GM13976 (cell line): Measurements from ENCODE around the gene CCDC106.

Source experiments
- DNase-seq: peaks from one replicate; pipeline ENCODE4 v3.0.0; 2012; ENCODE audit warnings: low spot score
- in situ Hi-C: fragments of 300-500 bp; cut with MboI; formaldehyde crosslinking; loops from one replicate; pipeline ENCODE4 v1.12.0; 2022; ENCODE audit warnings: low sequenced_read_pairs, mixed read lengths, inconsistent platforms; ENCODE audit not compliant: unreplicated experiment
- TF ChIP-seq, protein P1 (sequence below): IDR thresholded peaks from 2 replicates; pipeline ENCODE4 v1.5.1; 2012; ENCODE audit warnings: borderline replicate concordance, mild to moderate bottlenecking; ENCODE audit not compliant: insufficient read depth; ENCODE audit errors: extremely low read depth, missing control alignments, control extremely low read depth

The CCDC106 gene

GRCh38 chr19:55614711-55615542, 33.1 kb upstream of the CCDC106 start:
- in situ Hi-C loops, result no loop called here
- no peak for DNase-seq
- TF ChIP-seq, protein P1, sequence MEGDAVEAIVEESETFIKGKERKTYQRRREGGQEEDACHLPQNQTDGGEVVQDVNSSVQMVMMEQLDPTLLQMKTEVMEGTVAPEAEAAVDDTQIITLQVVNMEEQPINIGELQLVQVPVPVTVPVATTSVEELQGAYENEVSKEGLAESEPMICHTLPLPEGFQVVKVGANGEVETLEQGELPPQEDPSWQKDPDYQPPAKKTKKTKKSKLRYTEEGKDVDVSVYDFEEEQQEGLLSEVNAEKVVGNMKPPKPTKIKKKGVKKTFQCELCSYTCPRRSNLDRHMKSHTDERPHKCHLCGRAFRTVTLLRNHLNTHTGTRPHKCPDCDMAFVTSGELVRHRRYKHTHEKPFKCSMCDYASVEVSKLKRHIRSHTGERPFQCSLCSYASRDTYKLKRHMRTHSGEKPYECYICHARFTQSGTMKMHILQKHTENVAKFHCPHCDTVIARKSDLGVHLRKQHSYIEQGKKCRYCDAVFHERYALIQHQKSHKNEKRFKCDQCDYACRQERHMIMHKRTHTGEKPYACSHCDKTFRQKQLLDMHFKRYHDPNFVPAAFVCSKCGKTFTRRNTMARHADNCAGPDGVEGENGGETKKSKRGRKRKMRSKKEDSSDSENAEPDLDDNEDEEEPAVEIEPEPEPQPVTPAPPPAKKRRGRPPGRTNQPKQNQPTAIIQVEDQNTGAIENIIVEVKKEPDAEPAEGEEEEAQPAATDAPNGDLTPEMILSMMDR, result no peak

DNA sequence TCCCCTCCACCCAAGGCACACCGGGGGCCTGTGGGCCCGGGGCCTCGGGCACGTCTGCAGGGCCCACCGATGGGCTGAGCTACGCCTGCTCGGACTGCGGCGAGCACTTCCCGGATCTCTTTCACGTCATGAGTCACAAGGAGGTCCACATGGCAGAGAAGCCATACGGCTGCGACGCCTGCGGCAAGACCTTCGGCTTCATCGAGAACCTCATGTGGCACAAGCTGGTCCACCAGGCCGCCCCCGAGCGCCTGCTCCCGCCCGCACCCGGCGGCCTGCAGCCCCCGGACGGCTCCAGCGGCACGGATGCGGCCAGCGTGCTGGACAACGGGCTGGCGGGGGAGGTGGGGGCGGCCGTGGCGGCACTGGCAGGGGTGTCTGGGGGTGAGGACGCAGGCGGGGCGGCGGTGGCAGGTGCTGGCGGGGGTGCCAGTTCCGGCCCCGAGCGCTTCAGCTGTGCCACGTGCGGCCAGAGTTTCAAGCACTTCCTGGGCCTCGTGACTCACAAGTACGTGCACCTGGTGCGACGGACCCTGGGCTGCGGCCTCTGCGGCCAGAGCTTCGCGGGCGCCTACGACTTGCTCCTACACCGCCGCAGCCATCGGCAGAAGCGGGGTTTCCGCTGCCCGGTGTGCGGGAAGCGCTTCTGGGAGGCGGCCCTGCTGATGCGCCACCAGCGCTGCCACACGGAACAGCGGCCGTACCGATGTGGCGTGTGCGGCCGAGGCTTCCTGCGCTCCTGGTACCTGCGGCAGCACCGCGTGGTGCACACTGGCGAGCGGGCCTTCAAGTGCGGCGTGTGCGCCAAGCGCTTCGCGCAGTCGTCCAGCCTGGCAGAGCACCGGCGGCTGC, 32.2 kb upstream of the CCDC106 start:
- DNase-seq, result no peak
- TF ChIP-seq, protein P1, result no peak
- in situ Hi-C loops, result no loop called here

DNA sequence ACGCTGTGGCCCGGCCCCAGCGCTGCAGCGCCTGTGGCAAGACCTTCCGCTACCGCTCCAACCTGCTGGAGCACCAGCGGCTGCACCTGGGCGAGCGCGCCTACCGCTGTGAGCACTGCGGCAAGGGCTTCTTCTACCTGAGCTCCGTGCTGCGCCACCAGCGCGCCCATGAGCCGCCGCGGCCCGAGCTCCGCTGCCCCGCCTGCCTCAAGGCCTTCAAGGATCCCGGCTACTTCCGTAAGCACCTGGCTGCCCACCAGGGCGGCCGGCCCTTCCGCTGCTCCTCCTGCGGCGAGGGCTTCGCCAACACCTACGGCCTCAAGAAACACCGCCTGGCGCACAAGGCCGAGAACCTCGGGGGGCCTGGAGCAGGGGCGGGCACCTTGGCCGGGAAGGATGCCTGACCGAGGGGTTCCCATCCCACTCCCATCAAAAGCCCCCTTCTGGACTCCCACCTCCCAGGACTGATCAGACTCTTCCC, 31.6 kb upstream of the CCDC106 start:
- TF ChIP-seq, protein P1, result no peak
- no peak for DNase-seq
- in situ Hi-C loops, result no loop called here

- in situ Hi-C loops, result no loop called here
- TF ChIP-seq, protein P1, result no peak
- DNase-seq, result no peak
Measured at GRCh38 chr19:55617426-55617825, 30.6 kb upstream of the CCDC106 start.

DNA sequence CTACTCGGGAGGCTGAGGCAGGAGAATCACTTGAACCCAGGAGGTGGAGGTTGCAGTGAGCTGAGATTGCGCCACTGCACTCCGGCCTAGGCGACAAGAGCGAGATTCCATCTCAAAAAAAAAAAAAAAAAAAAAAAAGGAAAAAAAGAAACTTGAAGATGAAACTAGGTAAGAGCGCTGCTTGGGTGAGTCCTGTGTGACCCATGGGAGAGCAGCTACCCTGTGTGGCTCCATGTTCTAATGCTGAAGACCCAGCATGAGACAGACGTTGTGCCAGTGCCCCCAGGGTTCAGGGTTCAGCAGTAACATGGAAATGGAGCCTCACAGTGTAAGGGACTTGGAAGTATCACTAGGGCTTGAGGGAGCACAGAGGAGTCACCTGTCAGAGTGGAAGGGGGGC, 29.6 kb upstream of the CCDC106 start:
- no peak for DNase-seq
- in situ Hi-C loops, result no loop called here
- TF ChIP-seq, protein P1, result no peak

GRCh38 chr19:55619286-55619685, 28.7 kb upstream of the CCDC106 start:
- in situ Hi-C loops, result no loop called here

More at GRCh38 chr19:55619286-55619685, 28.7 kb upstream of the CCDC106 start:
- DNase-seq, result no peak
- TF ChIP-seq, protein P1, result no peak
